ENCODE measurements around the gene TNPO1. TPM values are rescaled to one million over a fixed set of nuclear protein-coding genes. Genes with fewer than 3 reads are reported as not detected.
A peak's percentile ranks its signal among the peaks of the same experiment; 100 is the strongest.

The TNPO1 gene
- total and polyA plus RNA-seq, 9 of the 15 experiments (the other 6 are each of a cell fraction or from before 2014, with no cell fraction given) = 20.8 to 176 (median 97.9) TPM

DNA sequence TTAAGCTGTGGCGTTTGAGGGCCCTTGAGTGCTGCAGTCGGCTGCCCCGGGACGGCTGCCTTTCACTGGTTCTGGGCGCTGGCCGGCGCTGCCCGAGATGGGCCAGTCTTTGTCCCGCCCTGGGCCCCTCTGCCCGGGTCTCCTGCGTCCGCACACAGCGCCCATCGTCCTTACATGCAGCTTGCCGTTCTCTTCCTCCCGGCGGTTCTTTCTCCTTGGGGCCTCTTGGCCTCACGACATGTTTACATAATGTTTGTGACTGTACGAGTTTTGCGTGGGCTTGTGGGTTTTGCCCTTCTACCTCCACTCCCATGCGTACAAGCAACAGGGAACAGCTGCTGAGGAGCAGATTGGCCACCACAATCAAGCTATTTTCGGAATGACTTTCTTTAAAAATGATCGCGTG is 618 bp downstream of the TNPO1 start:
- Histone ChIP-seq H3K9me1 (ENCODE audit: control insufficient read depth, insufficient read depth, low read length) (no peaks in the 10 kb centered on the region), H3K27me3 (ENCODE audit: control insufficient read depth in 2 of 2, insufficient read depth in 2 of 2, low read length in 2 of 2) (no peaks in the 10 kb centered on the region), H3K9me3 (replicated peaks; ENCODE audit: control insufficient read depth, insufficient read depth, low read depth, low read length) (no peaks in the 10 kb centered on the region), H4K20me1 (replicated peaks; ENCODE audit: control insufficient read depth, insufficient read depth, low read length) (no peaks in the 10 kb centered on the region), H2AFZ (ENCODE audit: low read depth, low read length) (peak overlapping the region; percentile 96), H3K4me2 (ENCODE audit: insufficient read depth, low read length) (peak overlapping the region; percentile 95), H3K9ac (ENCODE audit: insufficient read depth in 1 of 2, low read depth in 2 of 2, low read length in 2 of 2) (peak overlapping the region; percentile 77 to 99), H3K4me1 (replicated peaks in 1 of 2; ENCODE audit: control insufficient read depth in 2 of 2, insufficient read depth in 2 of 2, low read length in 2 of 2) (peaks cover 9 to 15% of the 10 kb centered on the region in 2 experiments; a peak in 3 of 5 replicates), H3K4me3 (peak overlapping the region; percentile 71), H3K36me3 (ENCODE audit: control insufficient read depth, insufficient read depth, low read length) (no peaks in the 10 kb centered on the region), H3K79me2 (ENCODE audit: control insufficient read depth, insufficient read depth, low read length) (peaks cover 27% of the 10 kb centered on the region; the same call in 2 of the 3 replicates), H3K27ac (ENCODE audit: extremely low read depth, low read depth, low read length) (peak overlapping the region; percentile 84)
- DNase-seq (ENCODE audit: extremely low read depth in 1 of 4, low spot score in 3 of 4) (peak in 3 of 4 experiments; percentile 30 to 60 (median 44)), FAIRE-seq (no peak), ATAC-seq (peak; percentile 59)
- in situ Hi-C loops (cut with MboI) = no loop called here
- WGBS (ENCODE audit: insufficient coverage, low coverage, missing lambda C conversion rate) = 1% methylated on average over 11 of the region's 24 CpGs
- POLR2A ChIA-PET = interaction anchor here (0.5 to 4.1 kb wide), 8 partner anchors 14 to 467 kb away, joined by 3 to 29 read pairs (median 4); partner anchors contain the start of gene FCHO2
- intact Hi-C loops (cut with micrococcal nuclease) = loop anchor here (2.0 to 10.0 kb wide), 3 partner anchors 32 to 292 kb away; no protein-coding TSS in a partner anchor
- BruUV-seq (replicated peaks) = no TSS peak
- CTCF ChIA-PET (ENCODE audit: low intra/inter-chr PET ratio) = no interaction called here
- TF ChIP-seq ZC3H4 (CRISPR knock-in tag; IDR thresholded peaks at IDR 0.05; ENCODE audit: borderline replicate concordance) (peak; percentile 83), DACH1 (IDR thresholded peaks at IDR 0.05; ENCODE audit: partially characterized antibody) (no peak), STAT5B (CRISPR knock-in tag; IDR thresholded peaks at IDR 0.05) (no peak), HEY1 (CRISPR knock-in tag; IDR thresholded peaks at IDR 0.05; ENCODE audit: borderline replicate concordance) (no peak), TAF7 (tag; IDR thresholded peaks at IDR 0.05) (no peak), PHF21A (IDR thresholded peaks at IDR 0.05; ENCODE audit: borderline replicate concordance, low read depth) (no peak), ZBTB1 (CRISPR knock-in tag; IDR thresholded peaks at IDR 0.05; ENCODE audit: borderline replicate concordance, low read depth) (no peak), ARNT (IDR thresholded peaks at IDR 0.05) (no peak), ZNF717 (CRISPR knock-in tag; IDR thresholded peaks at IDR 0.05) (no peak), TSC22D4 (tag; IDR thresholded peaks at IDR 0.05) (no peak), LARP7 (IDR thresholded peaks at IDR 0.05) (no peak), HDAC1 (IDR thresholded peaks at IDR 0.05) (peak in 1 of 2 experiments; percentile 44; a peak in 1 of 4 replicates), ZNF79 (CRISPR knock-in tag; IDR thresholded peaks at IDR 0.05; ENCODE audit: low read depth) (no peak), ZNF766 (CRISPR knock-in tag; conservative IDR thresholded peaks at IDR 0.05) (no peak), ZNF184 (CRISPR knock-in tag; IDR thresholded peaks at IDR 0.05) (no peak), CTBP1 (IDR thresholded peaks at IDR 0.05; ENCODE audit: borderline replicate concordance) (no peak), ZNF644 (tag; IDR thresholded peaks at IDR 0.05; ENCODE audit: low read depth) (0 out of 2 replicates have a peak, but pooled peaks have one; percentile 19), JUNB (CRISPR knock-in tag; conservative IDR thresholded peaks at IDR 0.05) (no peak)
- TF ChIP-seq, protein P1, sequence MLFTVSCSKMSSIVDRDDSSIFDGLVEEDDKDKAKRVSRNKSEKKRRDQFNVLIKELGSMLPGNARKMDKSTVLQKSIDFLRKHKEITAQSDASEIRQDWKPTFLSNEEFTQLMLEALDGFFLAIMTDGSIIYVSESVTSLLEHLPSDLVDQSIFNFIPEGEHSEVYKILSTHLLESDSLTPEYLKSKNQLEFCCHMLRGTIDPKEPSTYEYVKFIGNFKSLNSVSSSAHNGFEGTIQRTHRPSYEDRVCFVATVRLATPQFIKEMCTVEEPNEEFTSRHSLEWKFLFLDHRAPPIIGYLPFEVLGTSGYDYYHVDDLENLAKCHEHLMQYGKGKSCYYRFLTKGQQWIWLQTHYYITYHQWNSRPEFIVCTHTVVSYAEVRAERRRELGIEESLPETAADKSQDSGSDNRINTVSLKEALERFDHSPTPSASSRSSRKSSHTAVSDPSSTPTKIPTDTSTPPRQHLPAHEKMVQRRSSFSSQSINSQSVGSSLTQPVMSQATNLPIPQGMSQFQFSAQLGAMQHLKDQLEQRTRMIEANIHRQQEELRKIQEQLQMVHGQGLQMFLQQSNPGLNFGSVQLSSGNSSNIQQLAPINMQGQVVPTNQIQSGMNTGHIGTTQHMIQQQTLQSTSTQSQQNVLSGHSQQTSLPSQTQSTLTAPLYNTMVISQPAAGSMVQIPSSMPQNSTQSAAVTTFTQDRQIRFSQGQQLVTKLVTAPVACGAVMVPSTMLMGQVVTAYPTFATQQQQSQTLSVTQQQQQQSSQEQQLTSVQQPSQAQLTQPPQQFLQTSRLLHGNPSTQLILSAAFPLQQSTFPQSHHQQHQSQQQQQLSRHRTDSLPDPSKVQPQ (CRISPR knock-in tag; IDR thresholded peaks at IDR 0.05; ENCODE audit: borderline replicate concordance) = no peak
- TF ChIP-seq, protein P2, sequence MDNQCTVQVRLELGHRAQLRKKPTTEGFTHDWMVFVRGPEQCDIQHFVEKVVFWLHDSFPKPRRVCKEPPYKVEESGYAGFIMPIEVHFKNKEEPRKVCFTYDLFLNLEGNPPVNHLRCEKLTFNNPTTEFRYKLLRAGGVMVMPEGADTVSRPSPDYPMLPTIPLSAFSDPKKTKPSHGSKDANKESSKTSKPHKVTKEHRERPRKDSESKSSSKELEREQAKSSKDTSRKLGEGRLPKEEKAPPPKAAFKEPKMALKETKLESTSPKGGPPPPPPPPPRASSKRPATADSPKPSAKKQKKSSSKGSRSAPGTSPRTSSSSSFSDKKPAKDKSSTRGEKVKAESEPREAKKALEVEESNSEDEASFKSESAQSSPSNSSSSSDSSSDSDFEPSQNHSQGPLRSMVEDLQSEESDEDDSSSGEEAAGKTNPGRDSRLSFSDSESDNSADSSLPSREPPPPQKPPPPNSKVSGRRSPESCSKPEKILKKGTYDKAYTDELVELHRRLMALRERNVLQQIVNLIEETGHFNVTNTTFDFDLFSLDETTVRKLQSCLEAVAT (IDR thresholded peaks at IDR 0.05) = no peak
- TF ChIP-seq, protein P3, sequence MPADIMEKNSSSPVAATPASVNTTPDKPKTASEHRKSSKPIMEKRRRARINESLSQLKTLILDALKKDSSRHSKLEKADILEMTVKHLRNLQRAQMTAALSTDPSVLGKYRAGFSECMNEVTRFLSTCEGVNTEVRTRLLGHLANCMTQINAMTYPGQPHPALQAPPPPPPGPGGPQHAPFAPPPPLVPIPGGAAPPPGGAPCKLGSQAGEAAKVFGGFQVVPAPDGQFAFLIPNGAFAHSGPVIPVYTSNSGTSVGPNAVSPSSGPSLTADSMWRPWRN (IDR thresholded peaks at IDR 0.05; ENCODE audit: low read depth) = no peak
